Right lung (tissue), 5 donors: Measurements from ENCODE around the gene SMAD6. TPM values are rescaled to one million over a fixed set of nuclear protein-coding genes. Genes with fewer than 3 reads are reported as not detected.

Experiments used
- DNase-seq, 2 donors: peaks; one replicate each; pipeline ENCODE4 v3.0.0-alpha.2; 2013
- polyA plus RNA-seq, 5 donors: library from polyadenylated mRNA; unstranded; fragments of 120-200 nt; gene quantifications; one replicate each; pipeline versions ENCODE4 v1.2.1 to v1.2.3, GENCODE V29; 2013; ENCODE audit warnings: inconsistent platforms in 1 of 5, low replicate concordance in 1 of 5; ENCODE audit not compliant: insufficient read length in 5 of 5, insufficient read depth in 1 of 5

The SMAD6 gene
- polyA plus RNA-seq, 5 donors = 19.0 to 37.5 (median 31.4) TPM

GRCh38 chr15:66738116-66738515 is 36.1 kb downstream of the SMAD6 start:
- DNase-seq = no peak

- DNase-seq = no peak
Observed at GRCh38 chr15:66738595-66738994, 36.6 kb downstream of the SMAD6 start.

GRCh38 chr15:66739287-66739686 is 37.3 kb downstream of the SMAD6 start:
- no peak for DNase-seq

GRCh38 chr15:66740802-66741201 is 38.8 kb downstream of the SMAD6 start:
- DNase-seq = peak; percentile 74 to 78

GRCh38 chr15:66741646-66742045 is 39.6 kb downstream of the SMAD6 start:
- DNase-seq = no peak

GRCh38 chr15:66742286-66742685 is 40.2 kb downstream of the SMAD6 start:
- no peak for DNase-seq

- DNase-seq = no peak
Observed at GRCh38 chr15:66743204-66743603, 41.2 kb downstream of the SMAD6 start.

GRCh38 chr15:66743703-66744536 is 41.9 kb downstream of the SMAD6 start:
- DNase-seq = no peak

GRCh38 chr15:66744610-66745279 is 42.7 kb downstream of the SMAD6 start:
- no peak for DNase-seq

GRCh38 chr15:66745530-66746230 is 43.6 kb downstream of the SMAD6 start:
- no peak for DNase-seq

- no peak for DNase-seq
Observed at GRCh38 chr15:66746231-66746605, 44.2 kb downstream of the SMAD6 start.

GRCh38 chr15:66747223-66747622 is 45.2 kb downstream of the SMAD6 start:
- DNase-seq = no peak

- no peak for DNase-seq
Observed at GRCh38 chr15:66747886-66748707, 46.1 kb downstream of the SMAD6 start.

- DNase-seq = no peak
Observed at GRCh38 chr15:66748708-66749035, 46.6 kb downstream of the SMAD6 start.

GRCh38 chr15:66749841-66750575 is 48.0 kb downstream of the SMAD6 start:
- no peak for DNase-seq

- DNase-seq = no peak
Observed at GRCh38 chr15:66750609-66751008, 48.6 kb downstream of the SMAD6 start.

- DNase-seq = no peak
Observed at GRCh38 chr15:66751579-66751978, 49.5 kb downstream of the SMAD6 start.

GRCh38 chr15:66752078-66752477 is 50.0 kb downstream of the SMAD6 start:
- DNase-seq = no peak

GRCh38 chr15:66753687-66754377 is 51.8 kb downstream of the SMAD6 start:
- no peak for DNase-seq

- no peak for DNase-seq
Observed at GRCh38 chr15:66754789-66755188, 52.8 kb downstream of the SMAD6 start.
